H1 (cell line): ENCODE measurements around the gene DNAJA1. TPM values are rescaled to one million over a fixed set of nuclear protein-coding genes. Genes with fewer than 3 reads are reported as not detected.

Source experiments
- ASH2L ChIP-seq: fragments of 200-600, 300-600 bp; sonication (generic); IDR thresholded peaks from one replicate; pipeline ENCODE4 v1.7.1; 2017; ENCODE audit warnings: low read length
- BCL11A ChIP-seq, 2 experiments: IDR thresholded peaks; one replicate each; pipeline ENCODE4 v1.6.1; 2011; ENCODE audit warnings: low read depth in 2 of 2, low read length in 2 of 2, mild to moderate bottlenecking in 2 of 2
- BRCA1 ChIP-seq: IDR thresholded peaks from 2 replicates; pipeline ENCODE4 v1.6.1; 2012; ENCODE audit warnings: low read depth, low read length, improper control_type of control experiment
- CREB1 ChIP-seq: IDR thresholded peaks from 2 replicates; pipeline ENCODE4 v1.6.1; 2012; ENCODE audit warnings: inconsistent platforms
- CTBP2 ChIP-seq: IDR thresholded peaks from 2 replicates; pipeline ENCODE4 v1.7.0; 2011; ENCODE audit warnings: borderline replicate concordance, mild to moderate bottlenecking, moderate library complexity, mixed read lengths, low read length; ENCODE audit not compliant: insufficient read depth, insufficient read length
- KDM4A ChIP-seq: IDR thresholded peaks from one replicate; pipeline ENCODE4 v1.7.1; 2012; ENCODE audit warnings: low read depth, mild to moderate bottlenecking, moderate library complexity, low read length, inconsistent platforms; ENCODE audit not compliant: severe bottlenecking
- RAD21 ChIP-seq, 2 experiments: IDR thresholded peaks in 1 of 2; conservative IDR thresholded peaks in 1 of 2; 2 replicates each; pipeline ENCODE4 v1.6.1; 2011; ENCODE audit warnings: low read depth in 2 of 2, low read length in 2 of 2, improper control_type of control experiment in 1 of 2, inconsistent platforms in 1 of 2, mild to moderate bottlenecking in 1 of 2, moderate library complexity in 1 of 2
- RFX5 ChIP-seq: IDR thresholded peaks from 2 replicates; pipeline ENCODE4 v1.6.1; 2011; ENCODE audit warnings: low read depth, low read length, improper control_type of control experiment, borderline replicate concordance
- SAP30 ChIP-seq: fragments of 300-600 bp; sonication (generic); IDR thresholded peaks from 2 replicates; pipeline ENCODE4 v1.7.1; 2012; ENCODE audit warnings: low read length, moderate library complexity, mild to moderate bottlenecking, inconsistent platforms; ENCODE audit not compliant: insufficient read depth, insufficient replicate concordance
- SP2 ChIP-seq: IDR thresholded peaks from 2 replicates; pipeline ENCODE4 v1.6.1; 2012; ENCODE audit warnings: mild to moderate bottlenecking, low read length, inconsistent platforms
- SRF ChIP-seq: IDR thresholded peaks from 2 replicates; pipeline ENCODE4 v1.6.1; 2011; ENCODE audit warnings: mild to moderate bottlenecking, low read depth, low read length, moderate library complexity
- SUZ12 ChIP-seq: fragments of 200-600 bp; sonication (generic); IDR thresholded peaks from 2 replicates; pipeline ENCODE4 v1.6.1; 2012; ENCODE audit warnings: mild to moderate bottlenecking, inconsistent platforms, low read length, moderate library complexity, mixed read lengths
- TAF1 ChIP-seq: IDR thresholded peaks from 2 replicates; pipeline ENCODE4 v1.6.1; 2011; ENCODE audit warnings: mild to moderate bottlenecking, low read depth, low read length
- TCF12 ChIP-seq: IDR thresholded peaks from 2 replicates; pipeline ENCODE4 v1.6.1; 2011; ENCODE audit warnings: low read depth, mild to moderate bottlenecking, low read length
- TEAD4 ChIP-seq: IDR thresholded peaks from 2 replicates; pipeline ENCODE4 v1.6.1; 2012; ENCODE audit warnings: low read depth, low read length, inconsistent platforms, mixed read lengths
- polyA plus RNA-seq, 7 experiments: library from polyadenylated mRNA; depleted of rRNA in 3 of 7; stranded (reverse) in 5 of 7; unstranded in 2 of 7; fragments of >200 nt in 5 of 7; fragments of 200-250 nt in 2 of 7; gene quantifications; 1 replicate in 5 of 7; 2 replicates in 1 of 7; 4 replicates in 1 of 7; pipeline versions ENCODE4 v1.2.1 to v1.2.3, GENCODE V29; 2011 to 2013; ENCODE audit warnings: missing spikeins in 2 of 7, mixed read lengths in 2 of 7
- total RNA-seq: library from RNA; stranded (reverse); fragmentation: NEBNext Ultra II Directional; extraction: Animal tissue kit (Norgen Biotek cat#: 25700); gene quantifications from 2 replicates; pipeline ENCODE4 v1.2.1, GENCODE V29; 2021

The DNAJA1 gene
- total and polyA plus RNA-seq, 2 of the 8 experiments (the other 6 are each of a cell fraction or from before 2014, with no cell fraction given): 54.4 to 159 TPM

DNA sequence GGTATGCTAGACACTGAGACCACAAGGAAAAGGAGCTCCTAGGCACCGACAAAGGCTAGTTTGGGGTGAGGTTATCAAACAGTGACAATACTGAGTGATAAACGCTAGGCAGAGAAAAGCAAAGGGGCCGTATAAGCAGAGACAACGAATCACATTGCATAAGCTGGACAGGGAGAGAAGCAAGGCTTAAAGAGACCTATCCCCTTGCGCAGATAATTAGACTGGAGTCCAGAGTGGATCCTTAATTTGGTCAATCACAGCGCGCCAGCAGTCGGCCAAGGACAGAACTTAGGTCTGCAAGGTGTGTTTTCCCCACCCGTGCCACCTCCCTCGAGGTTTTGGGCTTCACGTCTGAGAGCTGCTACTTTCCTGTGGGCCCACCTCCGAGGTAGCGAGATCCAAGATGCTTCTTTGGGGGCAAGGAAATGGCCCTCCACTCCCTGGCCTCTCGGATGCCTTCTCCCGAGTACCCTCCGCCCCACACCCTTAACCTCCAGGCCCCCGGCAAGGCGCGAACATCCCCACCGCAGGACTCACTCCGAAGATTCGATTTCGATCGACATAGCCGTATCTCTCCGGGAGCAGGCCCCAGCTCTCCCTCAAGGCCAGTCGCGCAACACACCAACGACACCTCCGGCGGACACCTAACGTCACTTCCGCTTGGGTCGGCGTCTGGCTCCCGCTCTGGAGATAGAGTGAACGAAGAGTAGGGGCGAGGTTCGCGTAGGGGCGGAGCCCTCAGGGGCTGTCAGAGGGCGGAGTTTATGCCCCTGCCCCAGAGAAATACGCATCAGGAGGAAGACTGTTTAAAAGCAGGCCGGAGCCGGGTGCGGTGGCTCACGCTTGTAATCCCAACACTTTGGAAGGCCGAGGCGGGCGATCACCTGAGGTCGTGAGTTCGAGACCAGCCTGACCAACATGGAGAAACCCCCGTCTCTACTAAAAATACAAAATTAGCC, 51.3 kb downstream of the DNAJA1 start, which contains the start of gene SMU1 (continued):
- TF ChIP-seq SRF (peak; percentile 70; the same call in 1 of the 2 replicates), SUZ12 (no peak), ASH2L (peak; percentile 90), CTBP2 (no peak), BRCA1 (peak; percentile 44; the same call in 1 of the 2 replicates), TEAD4 (no peak), SP2 (no peak), RAD21 (IDR thresholded peaks at IDR 0.05 in 1 of 2, conservative IDR thresholded peaks at IDR 0.05 in 1 of 2; ENCODE audit: low read depth in 2 of 2, low read length in 2 of 2) (no peak), RFX5 (no peak), KDM4A (peak; percentile 84), CREB1 (peak; percentile 99), BCL11A (IDR thresholded peaks at IDR 0.05; ENCODE audit: low read depth in 2 of 2, low read length in 2 of 2) (no peak), TAF1 (peak; percentile 86; the same call in 1 of the 2 replicates), TCF12 (no peak), SAP30 (no peak)
